GM06990 (cell line): ENCODE data around the gene GRAMD4.

Source experiments
- DNase-seq: peaks from one replicate; pipeline ENCODE4 v3.0.0-alpha.2; 2011; ENCODE audit not compliant: insufficient read length; ENCODE audit errors: extremely low read depth
- H3K27me3 ChIP-seq: replicated peaks from 2 replicates; pipeline ENCODE4 v1.6.0; 2011; ENCODE audit warnings: low read length; ENCODE audit not compliant: control insufficient read depth, insufficient read depth
- H3K36me3 ChIP-seq: 2 replicates; pipeline ENCODE4 v1.5.1; 2011; ENCODE audit warnings: low read length; ENCODE audit not compliant: control insufficient read depth, insufficient read depth
- H3K4me3 ChIP-seq: replicated peaks from 2 replicates; pipeline ENCODE4 v1.5.1; 2011; ENCODE audit warnings: low read depth, mild to moderate bottlenecking, control low read depth, low read length
- TF ChIP-seq, protein P1 (sequence below): IDR thresholded peaks from 2 replicates; pipeline ENCODE4 v1.5.1; 2011; ENCODE audit warnings: low read length, control low read depth, mild to moderate bottlenecking, inconsistent platforms; ENCODE audit not compliant: insufficient read depth, poor library complexity, severe bottlenecking

The GRAMD4 gene

GRCh38 chr22:46659059-46659790 lies 39.0 kb downstream of the GRAMD4 start:
- no peaks in the 10 kb centered on the region; the same call in 1 of the 2 replicates for H3K36me3 ChIP-seq
- TF ChIP-seq, protein P1, sequence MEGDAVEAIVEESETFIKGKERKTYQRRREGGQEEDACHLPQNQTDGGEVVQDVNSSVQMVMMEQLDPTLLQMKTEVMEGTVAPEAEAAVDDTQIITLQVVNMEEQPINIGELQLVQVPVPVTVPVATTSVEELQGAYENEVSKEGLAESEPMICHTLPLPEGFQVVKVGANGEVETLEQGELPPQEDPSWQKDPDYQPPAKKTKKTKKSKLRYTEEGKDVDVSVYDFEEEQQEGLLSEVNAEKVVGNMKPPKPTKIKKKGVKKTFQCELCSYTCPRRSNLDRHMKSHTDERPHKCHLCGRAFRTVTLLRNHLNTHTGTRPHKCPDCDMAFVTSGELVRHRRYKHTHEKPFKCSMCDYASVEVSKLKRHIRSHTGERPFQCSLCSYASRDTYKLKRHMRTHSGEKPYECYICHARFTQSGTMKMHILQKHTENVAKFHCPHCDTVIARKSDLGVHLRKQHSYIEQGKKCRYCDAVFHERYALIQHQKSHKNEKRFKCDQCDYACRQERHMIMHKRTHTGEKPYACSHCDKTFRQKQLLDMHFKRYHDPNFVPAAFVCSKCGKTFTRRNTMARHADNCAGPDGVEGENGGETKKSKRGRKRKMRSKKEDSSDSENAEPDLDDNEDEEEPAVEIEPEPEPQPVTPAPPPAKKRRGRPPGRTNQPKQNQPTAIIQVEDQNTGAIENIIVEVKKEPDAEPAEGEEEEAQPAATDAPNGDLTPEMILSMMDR = no peak

GRCh38 chr22:46659791-46660186 lies 39.6 kb downstream of the GRAMD4 start:
- DNase-seq = no peak
- H3K4me3 ChIP-seq = no peak overlapping the region
- H3K36me3 ChIP-seq = no peaks in the 10 kb centered on the region; the same call in none of the 2 replicates
- no peaks in the 10 kb centered on the region for H3K27me3 ChIP-seq
- TF ChIP-seq, protein P1 = no peak

More at GRCh38 chr22:46659059-46659790, 39.0 kb downstream of the GRAMD4 start:
- Histone ChIP-seq H3K27me3 (no peaks in the 10 kb centered on the region), H3K4me3 (no peak overlapping the region)
- DNase-seq = no peak

DNA sequence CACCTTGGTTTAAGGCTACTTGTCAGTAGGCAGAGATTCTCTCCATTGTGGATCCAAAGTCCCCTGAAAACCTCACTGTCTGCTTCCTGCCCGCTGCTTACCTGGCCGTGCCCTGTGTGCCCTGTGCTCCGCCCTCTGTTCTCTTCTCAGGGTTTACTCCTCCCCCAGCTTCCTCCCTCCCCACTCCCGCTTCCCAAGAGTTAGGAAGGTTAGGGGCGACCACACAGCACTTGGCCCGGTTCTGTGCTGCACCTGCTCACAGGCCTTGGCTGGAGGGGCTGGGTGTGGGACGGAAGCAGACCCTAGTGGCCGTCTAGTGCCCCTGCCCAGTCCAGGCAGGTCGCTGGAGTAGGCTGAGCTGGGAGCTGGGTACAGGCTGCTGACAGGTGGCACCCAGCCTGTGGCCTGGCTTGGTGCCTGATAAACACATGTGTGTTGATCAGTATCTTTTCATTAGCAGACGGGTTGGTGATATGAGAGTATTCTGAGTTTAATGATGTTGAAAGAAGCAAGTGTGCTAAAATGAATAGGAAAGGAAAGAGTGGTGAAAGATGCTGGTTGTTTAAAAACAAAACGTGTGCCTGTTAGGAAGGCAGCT lies 40.5 kb downstream of the GRAMD4 start:
- no peak for DNase-seq

GRCh38 chr22:46661221-46661851 lies 41.1 kb downstream of the GRAMD4 start:
- Histone ChIP-seq H3K27me3 (no peaks in the 10 kb centered on the region), H3K4me3 (no peak overlapping the region), H3K36me3 (no peaks in the 10 kb centered on the region; the same call in none of the 2 replicates)
- no peak for DNase-seq
- TF ChIP-seq, protein P1 = no peak

More for the DNA sequence above, 40.5 kb downstream of the GRAMD4 start:
- H3K27me3 ChIP-seq = no peaks in the 10 kb centered on the region
- no peaks in the 10 kb centered on the region; the same call in none of the 2 replicates for H3K36me3 ChIP-seq
- TF ChIP-seq, protein P1 = no peak
- no peak overlapping the region for H3K4me3 ChIP-seq

- Histone ChIP-seq H3K27me3 (no peaks in the 10 kb centered on the region), H3K4me3 (no peak overlapping the region), H3K36me3 (no peaks in the 10 kb centered on the region; the same call in none of the 2 replicates)
- no peak for DNase-seq
- TF ChIP-seq, protein P1 = no peak
Measured at GRCh38 chr22:46662226-46662625, 42.0 kb downstream of the GRAMD4 start.
